ENCODE results near the gene VDAC1. TPM values are rescaled to one million over a fixed set of nuclear protein-coding genes. Genes with fewer than 3 reads are reported as not detected.

VDAC1 gene
- total and polyA plus RNA-seq, 2 donors (not counting 3 experiments of a cell fraction or from before 2014, with no cell fraction given): 116 to 247 TPM

GRCh38 chr5:133928587-133929393, 76.0 kb downstream of the VDAC1 start:
- ChIA-PET POLR2A (no interaction called here), CTCF (no interaction called here)
- Histone ChIP-seq H3K4me2 (ENCODE audit: insufficient read depth, low read length) (no peak overlapping the region), H3K36me3 (ENCODE audit: control insufficient read depth in 2 of 2, extremely low read depth in 1 of 2, insufficient read depth in 2 of 2, low read length in 2 of 2) (no peaks in the 10 kb centered on the region), H2AFZ (ENCODE audit: low read depth, low read length) (no peak overlapping the region), H3K9me3 (replicated peaks; ENCODE audit: control insufficient read depth, insufficient read depth, low read length) (no peaks in the 10 kb centered on the region), H3K9ac (replicated peaks; ENCODE audit: extremely low read depth, insufficient read depth, low read length) (no peak overlapping the region), H3K79me2 (ENCODE audit: control insufficient read depth, insufficient read depth, low read length) (no peaks in the 10 kb centered on the region), H3K27me3 (ENCODE audit: control insufficient read depth in 2 of 2, insufficient read depth in 2 of 2, low read length in 2 of 2) (peaks cover 0 to 2% of the 10 kb centered on the region in 2 experiments), H4K20me1 (replicated peaks; ENCODE audit: control insufficient read depth, extremely low read depth, insufficient read depth, low read length) (no peaks in the 10 kb centered on the region), H3K27ac (ENCODE audit: insufficient read depth, low read depth, low read length) (no peak overlapping the region), H3K4me3 (replicated peaks in 1 of 3; ENCODE audit: insufficient read depth in 1 of 3, low read depth in 1 of 3, low read length in 3 of 3) (no peak overlapping the region), H3K9me1 (replicated peaks; ENCODE audit: control insufficient read depth, extremely low read depth, insufficient read depth, low read length) (no peaks in the 10 kb centered on the region), H3K4me1 (ENCODE audit: control insufficient read depth, extremely low read depth, insufficient read depth, low read length) (no peaks in the 10 kb centered on the region)
- dilution Hi-C loops (cut with MboI; ENCODE audit: extremely low pct_ligation_motif_present, low sequenced_read_pairs) (no loop called here), intact Hi-C loops (cut with micrococcal nuclease) (no loop called here)
- DNase-seq (ENCODE audit: low read depth, low spot score) (no peak), FAIRE-seq (no peak)
- TF ChIP-seq CTCF (IDR thresholded peaks at IDR 0.05; ENCODE audit: extremely low read depth in 1 of 2, insufficient read depth in 1 of 2, low read depth in 1 of 2, low read length in 2 of 2) (no peak), POLR2A (IDR thresholded peaks at IDR 0.05; ENCODE audit: low read depth, low read length) (no peak), POLR2AphosphoS5 (IDR thresholded peaks at IDR 0.05; ENCODE audit: insufficient read depth, low read depth, low read length) (no peak), GATA2 (IDR thresholded peaks at IDR 0.05; ENCODE audit: insufficient read depth, insufficient read length, low read depth, low read length) (no peak), MAX (IDR thresholded peaks at IDR 0.05; ENCODE audit: insufficient read depth, insufficient read length) (no peak), FOS (IDR thresholded peaks at IDR 0.05; ENCODE audit: borderline replicate concordance, insufficient read depth, low read length) (no peak), EZH2 (IDR thresholded peaks at IDR 0.05; ENCODE audit: borderline replicate concordance, low read depth, low read length, severe bottlenecking) (no peak), JUN (IDR thresholded peaks at IDR 0.05; ENCODE audit: borderline replicate concordance, insufficient read depth, insufficient read length, low read depth) (no peak), MYC (IDR thresholded peaks at IDR 0.05; ENCODE audit: low read depth, low read length) (no peak)
- BruUV-seq (replicated peaks): no TSS peak

Data from endothelial cell of umbilical vein (primary cell).